Measurements from ENCODE around the gene SEPTIN3. TPM values are rescaled to one million over a fixed set of nuclear protein-coding genes. Genes with fewer than 3 reads are reported as not detected.

Gene SEPTIN3
- polyA plus RNA-seq, 1 of the 3 experiments (the other 2 are of a cell fraction) = 0.35 TPM

GRCh38 chr22:41932353-41932752 is 36.9 kb upstream of the SEPTIN3 start:
- Histone ChIP-seq H3K4me3 (ENCODE audit: low read depth in 2 of 2, low read length in 1 of 2) (no peak overlapping the region), H3K36me3 (replicated peaks in 1 of 2; ENCODE audit: control insufficient read depth in 1 of 2, insufficient read depth in 2 of 2, low read length in 1 of 2) (no peaks in the 10 kb centered on the region), H4K20me1 (ENCODE audit: insufficient read depth) (no peaks in the 10 kb centered on the region), H3K4me2 (no peak overlapping the region), H3K4me1 (ENCODE audit: control insufficient read depth in 1 of 2, insufficient read depth in 2 of 2, low read depth in 1 of 2, low read length in 1 of 2) (no peaks in the 10 kb centered on the region; a peak in 1 of 4 replicates), H3K27ac (ENCODE audit: low read depth in 2 of 2, low read length in 1 of 2) (no peak overlapping the region), H3K27me3 (ENCODE audit: insufficient read depth) (no peaks in the 10 kb centered on the region), H3F3A (replicated peaks; ENCODE audit: insufficient read depth) (no peaks in the 10 kb centered on the region), H2AFZ (ENCODE audit: low read depth) (no peak overlapping the region), H3K9me2 (no peaks in the 10 kb centered on the region), H3K9ac (no peak overlapping the region), H3K79me2 (ENCODE audit: insufficient read depth) (no peaks in the 10 kb centered on the region), H3K9me3 (no peaks in the 10 kb centered on the region)
- 90% methylated on average over 2 of the region's 12 CpGs for WGBS (ENCODE audit: low lambda C conversion rate)
- no peak for DNase-seq
- ChIA-PET POLR2A (no interaction called here), CTCF (interaction anchor here (0.6 kb wide), 1 partner anchor 235 kb away, joined by 3 read pairs; no protein-coding TSS in a partner anchor)
- TF ChIP-seq PBX3 (IDR thresholded peaks at IDR 0.05) (no peak), SIN3A (IDR thresholded peaks at IDR 0.05; ENCODE audit: borderline replicate concordance, low read depth, low read length) (no peak), USF1 (IDR thresholded peaks at IDR 0.05; ENCODE audit: borderline replicate concordance, low read depth) (no peak), MEF2A (IDR thresholded peaks at IDR 0.05; ENCODE audit: borderline replicate concordance, low read depth) (no peak), ELF1 (IDR thresholded peaks at IDR 0.05) (no peak), GABPA (IDR thresholded peaks at IDR 0.05; ENCODE audit: low read depth) (no peak), IRF3 (IDR thresholded peaks at IDR 0.05; ENCODE audit: low read depth, low read length) (no peak), YY1 (IDR thresholded peaks at IDR 0.05; ENCODE audit: low read depth) (no peak), FOXJ3 (CRISPR knock-in tag; IDR thresholded peaks at IDR 0.05) (no peak), USF2 (IDR thresholded peaks at IDR 0.05; ENCODE audit: borderline replicate concordance, low read depth, low read length) (no peak), TEAD4 (IDR thresholded peaks at IDR 0.05; ENCODE audit: borderline replicate concordance, insufficient read depth) (no peak), FOXM1 (IDR thresholded peaks at IDR 0.05; ENCODE audit: low read depth) (no peak), JUND (IDR thresholded peaks at IDR 0.05) (no peak), MXI1 (IDR thresholded peaks at IDR 0.05; ENCODE audit: low read depth, low read length) (no peak), EZH2phosphoT487 (IDR thresholded peaks at IDR 0.05; ENCODE audit: borderline replicate concordance, low read depth) (no peak)

All from SK-N-SH (cell line).